ENCODE results near the gene CEACAM3.
A peak's percentile ranks its signal among the peaks of the same experiment; 100 is the strongest.
"Not testable (repeated sequence)": the region's sequence is repeated elsewhere in the genome, so short reads cannot be mapped to it uniquely, and the experiment has no call there.

CEACAM3 gene

GRCh38 chr19:41796362-41796761 lies at the start of gene CEACAM3:
TSS of gene CEACAM3 (plus strand) at chr19:41796587. CDS start at chr19:41796678, 91 bp downstream.
- no peak for DNase-seq (ENCODE audit: low read depth)

GRCh38 chr19:41746593-41747227 lies 49.7 kb upstream of the CEACAM3 start:
- peak; percentile 51 for DNase-seq (ENCODE audit: low read depth)

GRCh38 chr19:41748012-41748411 lies 48.4 kb upstream of the CEACAM3 start:
- DNase-seq (ENCODE audit: low read depth), result no peak

GRCh38 chr19:41750248-41751134 lies 45.9 kb upstream of the CEACAM3 start:
- not testable (repeated sequence) for DNase-seq (ENCODE audit: low read depth)

- DNase-seq (ENCODE audit: low read depth), result peak; percentile 21
Observed at GRCh38 chr19:41753159-41753558, 43.2 kb upstream of the CEACAM3 start.

- DNase-seq (ENCODE audit: low read depth), result peak; percentile 45
Observed at GRCh38 chr19:41753936-41754529, 42.4 kb upstream of the CEACAM3 start.

GRCh38 chr19:41755328-41755913 lies 41.0 kb upstream of the CEACAM3 start, which contains the start of gene CEACAM6:
TSS of gene CEACAM6 (plus strand) at chr19:41755530. CDS start at chr19:41755639, 109 bp downstream.
- DNase-seq (ENCODE audit: low read depth), result no peak

- peak; percentile 2 for DNase-seq (ENCODE audit: low read depth)
Observed at GRCh38 chr19:41758846-41759245, 37.5 kb upstream of the CEACAM3 start.

- no peak for DNase-seq (ENCODE audit: low read depth)
Observed at GRCh38 chr19:41767115-41767514, 29.3 kb upstream of the CEACAM3 start.

- not testable (repeated sequence) for DNase-seq (ENCODE audit: low read depth)
Observed at GRCh38 chr19:41768105-41768504, 28.3 kb upstream of the CEACAM3 start.

GRCh38 chr19:41769608-41770007 lies 26.8 kb upstream of the CEACAM3 start:
- no peak for DNase-seq (ENCODE audit: low read depth)

GRCh38 chr19:41771410-41771809 lies 25.0 kb upstream of the CEACAM3 start:
- no peak for DNase-seq (ENCODE audit: low read depth)

- no peak for DNase-seq (ENCODE audit: low read depth)
Observed at GRCh38 chr19:41774515-41774980, 21.8 kb upstream of the CEACAM3 start.

- no peak for DNase-seq (ENCODE audit: low read depth)
Observed at GRCh38 chr19:41776700-41777099, 19.7 kb upstream of the CEACAM3 start.

- DNase-seq (ENCODE audit: low read depth), result no peak
Observed at GRCh38 chr19:41783612-41784011, 12.8 kb upstream of the CEACAM3 start.

GRCh38 chr19:41784312-41784711 lies 12.1 kb upstream of the CEACAM3 start:
- DNase-seq (ENCODE audit: low read depth), result no peak

GRCh38 chr19:41784743-41785142 lies 11.6 kb upstream of the CEACAM3 start:
- DNase-seq (ENCODE audit: low read depth), result no peak

GRCh38 chr19:41785653-41786052 lies 10.7 kb upstream of the CEACAM3 start:
- DNase-seq (ENCODE audit: low read depth), result peak; percentile 64

GRCh38 chr19:41787055-41787454 lies 9.3 kb upstream of the CEACAM3 start:
- DNase-seq (ENCODE audit: low read depth), result no peak

- not testable (repeated sequence) for DNase-seq (ENCODE audit: low read depth)
Observed at GRCh38 chr19:41788518-41788917, 7.9 kb upstream of the CEACAM3 start.

GRCh38 chr19:41789053-41789452 lies 7.3 kb upstream of the CEACAM3 start:
- DNase-seq (ENCODE audit: low read depth), result not testable (repeated sequence)

Data from EH (cell line).